H1 (cell line): ENCODE results near the gene CAVIN1. TPM values are rescaled to one million over a fixed set of nuclear protein-coding genes. Genes with fewer than 3 reads are reported as not detected.

Source experiments
- CBX5 ChIP-seq: fragments of 300-800, 300-1000 bp; sonication (generic); IDR thresholded peaks from 2 replicates; pipeline ENCODE4 v1.7.1; 2016; ENCODE audit warnings: antibody characterized with exemption, low read length, low read depth
- CREB1 ChIP-seq: IDR thresholded peaks from 2 replicates; pipeline ENCODE4 v1.6.1; 2012; ENCODE audit warnings: inconsistent platforms
- CTCF ChIP-seq, 3 experiments: IDR thresholded peaks; 1 replicate in 2 of 3; 2 replicates in 1 of 3; pipeline versions ENCODE4 v1.5.1 to v1.6.1; 2011; ENCODE audit warnings: low read length in 3 of 3, mild to moderate bottlenecking in 3 of 3, inconsistent platforms in 2 of 3, low read depth in 1 of 3, moderate library complexity in 1 of 3; ENCODE audit not compliant: insufficient read depth in 1 of 3; ENCODE audit errors: control extremely low read depth in 1 of 3
- HDAC2 ChIP-seq, 2 experiments: fragments of 300-600 bp in 1 of 2; sonication (generic) in 1 of 2; IDR thresholded peaks; 2 replicates each; pipeline ENCODE4 v1.6.1; 2011 to 2012; ENCODE audit warnings: low read depth in 2 of 2, low read length in 2 of 2, mild to moderate bottlenecking in 2 of 2, moderate library complexity in 2 of 2, borderline replicate concordance in 1 of 2, inconsistent platforms in 1 of 2
- JUND ChIP-seq: IDR thresholded peaks from 2 replicates; pipeline ENCODE4 v1.6.1; 2011; ENCODE audit warnings: mild to moderate bottlenecking, improper control_type of control experiment, low read length
- NRF1 ChIP-seq: IDR thresholded peaks from 2 replicates; pipeline ENCODE4 v1.6.1; 2011; ENCODE audit warnings: mild to moderate bottlenecking, low read depth, low read length, improper control_type of control experiment
- RXRA ChIP-seq: IDR thresholded peaks from 2 replicates; pipeline ENCODE4 v1.6.1; 2011; ENCODE audit warnings: low read depth, mild to moderate bottlenecking, low read length, moderate library complexity; ENCODE audit not compliant: insufficient read depth
- SIRT6 ChIP-seq: IDR thresholded peaks from one replicate; pipeline ENCODE4 v1.7.1; 2012; ENCODE audit warnings: low read length, inconsistent platforms
- SIX5 ChIP-seq: IDR thresholded peaks from 2 replicates; pipeline ENCODE4 v1.6.1; 2011; ENCODE audit warnings: mild to moderate bottlenecking, low read depth, low read length
- TAF1 ChIP-seq: IDR thresholded peaks from 2 replicates; pipeline ENCODE4 v1.6.1; 2011; ENCODE audit warnings: mild to moderate bottlenecking, low read depth, low read length
- TAF7 ChIP-seq: optimal IDR thresholded peaks from 2 replicates; pipeline ENCODE3; 2011; ENCODE audit warnings: low read depth, mild to moderate bottlenecking, inconsistent platforms, low read length, moderate library complexity, borderline replicate concordance
- TBP ChIP-seq: IDR thresholded peaks from 2 replicates; pipeline ENCODE4 v1.6.1; 2011; ENCODE audit warnings: low read depth, low read length, improper control_type of control experiment
- ZNF274 ChIP-seq: IDR thresholded peaks from 2 replicates; pipeline ENCODE4 v1.7.0; 2012; ENCODE audit warnings: low read length, borderline replicate concordance; ENCODE audit errors: extremely low read depth
- polyA plus RNA-seq, 7 experiments: library from polyadenylated mRNA; depleted of rRNA in 3 of 7; stranded (reverse) in 5 of 7; unstranded in 2 of 7; fragments of >200 nt in 5 of 7; fragments of 200-250 nt in 2 of 7; gene quantifications; 1 replicate in 5 of 7; 2 replicates in 1 of 7; 4 replicates in 1 of 7; pipeline versions ENCODE4 v1.2.1 to v1.2.3, GENCODE V29; 2011 to 2013; ENCODE audit warnings: missing spikeins in 2 of 7, mixed read lengths in 2 of 7
- total RNA-seq: library from RNA; stranded (reverse); fragmentation: NEBNext Ultra II Directional; extraction: Animal tissue kit (Norgen Biotek cat#: 25700); gene quantifications from 2 replicates; pipeline ENCODE4 v1.2.1, GENCODE V29; 2021

The CAVIN1 gene
- total and polyA plus RNA-seq, 2 of the 8 experiments (the other 6 are each of a cell fraction or from before 2014, with no cell fraction given): 16.2 to 41.6 TPM

GRCh38 chr17:42405963-42406495 is 17.0 kb downstream of the CAVIN1 start (continued):
- TF ChIP-seq CTCF (IDR thresholded peaks at IDR 0.05; ENCODE audit: control extremely low read depth in 1 of 3, insufficient read depth in 1 of 3, low read depth in 1 of 3, low read length in 3 of 3) (peak; percentile 90 to 94 (median 93)), RXRA (no peak), TAF1 (no peak), CBX5 (no peak), NRF1 (no peak), TAF7 (no peak), ZNF274 (no peak), CREB1 (no peak), HDAC2 (IDR thresholded peaks at IDR 0.05; ENCODE audit: borderline replicate concordance in 1 of 2, low read depth in 2 of 2, low read length in 2 of 2) (no peak), SIRT6 (no peak), TBP (no peak), SIX5 (no peak), JUND (no peak)
